Measurements from ENCODE around the gene NRXN3. TPM values are rescaled to one million over a fixed set of nuclear protein-coding genes. Genes with fewer than 3 reads are reported as not detected.
"Not testable (repeated sequence)": the region's sequence is repeated elsewhere in the genome, so short reads cannot be mapped to it uniquely, and the experiment has no call there.

NRXN3 gene
- total and polyA plus RNA-seq, 2 experiments from 2014 or later, result 0.08 to 0.11 TPM

GRCh38 chr14:78432046-78432445, 261.9 kb downstream of the NRXN3 start:
- no peak overlapping the region for H2AFZ ChIP-seq
- no peaks in the 10 kb centered on the region for H3K36me3 ChIP-seq (ENCODE audit: low read depth)
- in situ Hi-C loops (cut with MboI), result no loop called here
- H3K9ac ChIP-seq, result no peak overlapping the region
- WGBS, 2 experiments (ENCODE audit: low coverage in 1 of 2, low lambda C conversion rate in 2 of 2, missing lambda C conversion rate in 2 of 2), result 0% methylated on average over 1 of the region's 1 CpG
- no peaks in the 10 kb centered on the region for H3K9me3 ChIP-seq (ENCODE audit: low read depth)
- H3K27ac ChIP-seq, result no peak overlapping the region
- no peaks in the 10 kb centered on the region for H3K79me2 ChIP-seq (ENCODE audit: insufficient read depth)
- H4K20me1 ChIP-seq (ENCODE audit: insufficient read depth), result no peaks in the 10 kb centered on the region
- H3K4me3 ChIP-seq, result no peak overlapping the region
- DNase-seq, result no peak
- H3K4me1 ChIP-seq (ENCODE audit: insufficient read depth), result no peaks in the 10 kb centered on the region
- no peaks in the 10 kb centered on the region for H3K9me2 ChIP-seq (ENCODE audit: insufficient read depth)
- no peak for TF ChIP-seq EZH2phosphoT487 (IDR thresholded peaks at IDR 0.05; ENCODE audit: insufficient read depth, low read depth)
- no peak for TF ChIP-seq EZH2 (IDR thresholded peaks at IDR 0.05; ENCODE audit: insufficient read depth, poor library complexity, severe bottlenecking)
- H3F3A ChIP-seq (ENCODE audit: insufficient read depth), result no peaks in the 10 kb centered on the region
- no peaks in the 10 kb centered on the region for H3K27me3 ChIP-seq (replicated peaks; ENCODE audit: insufficient read depth)
- no peak overlapping the region for H3K4me2 ChIP-seq (ENCODE audit: unreplicated experiment)

- H3K4me3 ChIP-seq; H3K4me1 ChIP-seq (ENCODE audit: insufficient read depth); H3K9me3 ChIP-seq (ENCODE audit: low read depth); H3K4me2 ChIP-seq (ENCODE audit: unreplicated experiment); H3K9me2 ChIP-seq (ENCODE audit: insufficient read depth); DNase-seq; H3F3A ChIP-seq (ENCODE audit: insufficient read depth); H3K9ac ChIP-seq; H3K36me3 ChIP-seq (ENCODE audit: low read depth); H4K20me1 ChIP-seq (ENCODE audit: insufficient read depth); H3K27me3 ChIP-seq (replicated peaks; ENCODE audit: insufficient read depth); H3K27ac ChIP-seq; in situ Hi-C loops (cut with MboI); H2AFZ ChIP-seq; H3K79me2 ChIP-seq (ENCODE audit: insufficient read depth): not testable (repeated sequence)
- 37 to 45% methylated on average over 3 of the region's 3 CpGs for WGBS, 2 experiments (ENCODE audit: low coverage in 1 of 2, low lambda C conversion rate in 2 of 2, missing lambda C conversion rate in 2 of 2)
These were observed 267.3 kb downstream of the NRXN3 start for GRCh38 chr14:78437448-78437847.

GRCh38 chr14:78440356-78440894, 270.3 kb downstream of the NRXN3 start:
- Histone ChIP-seq H4K20me1 (ENCODE audit: insufficient read depth) (no peaks in the 10 kb centered on the region), H3K4me2 (ENCODE audit: unreplicated experiment) (no peak overlapping the region), H3K79me2 (ENCODE audit: insufficient read depth) (no peaks in the 10 kb centered on the region), H3K4me3 (no peak overlapping the region), H3K27me3 (replicated peaks; ENCODE audit: insufficient read depth) (no peaks in the 10 kb centered on the region), H3K9me3 (ENCODE audit: low read depth) (no peaks in the 10 kb centered on the region), H3K9me2 (ENCODE audit: insufficient read depth) (no peaks in the 10 kb centered on the region), H3K36me3 (ENCODE audit: low read depth) (no peaks in the 10 kb centered on the region), H3F3A (ENCODE audit: insufficient read depth) (no peaks in the 10 kb centered on the region), H3K4me1 (ENCODE audit: insufficient read depth) (no peaks in the 10 kb centered on the region), H3K27ac (no peak overlapping the region), H2AFZ (no peak overlapping the region), H3K9ac (no peak overlapping the region)
- TF ChIP-seq EZH2phosphoT487 (IDR thresholded peaks at IDR 0.05; ENCODE audit: insufficient read depth, low read depth) (no peak), EZH2 (IDR thresholded peaks at IDR 0.05; ENCODE audit: insufficient read depth, poor library complexity, severe bottlenecking) (no peak)
- WGBS, 2 experiments (ENCODE audit: low coverage in 1 of 2, low lambda C conversion rate in 2 of 2, missing lambda C conversion rate in 2 of 2), result 5 to 6% methylated on average over 7 of the region's 7 CpGs
- in situ Hi-C loops (cut with MboI), result no loop called here
- DNase-seq, result no peak

- no peaks in the 10 kb centered on the region for H3F3A ChIP-seq (ENCODE audit: insufficient read depth)
- no peaks in the 10 kb centered on the region for H3K4me1 ChIP-seq (ENCODE audit: insufficient read depth)
- no peaks in the 10 kb centered on the region for H3K27me3 ChIP-seq (replicated peaks; ENCODE audit: insufficient read depth)
- H2AFZ ChIP-seq, result no peak overlapping the region
- H3K36me3 ChIP-seq (ENCODE audit: low read depth), result no peaks in the 10 kb centered on the region
- no peaks in the 10 kb centered on the region for H4K20me1 ChIP-seq (ENCODE audit: insufficient read depth)
- H3K4me2 ChIP-seq (ENCODE audit: unreplicated experiment), result no peak overlapping the region
- H3K9me2 ChIP-seq (ENCODE audit: insufficient read depth), result no peaks in the 10 kb centered on the region
- no peaks in the 10 kb centered on the region for H3K9me3 ChIP-seq (ENCODE audit: low read depth)
- in situ Hi-C loops (cut with MboI), result no loop called here
- H3K9ac ChIP-seq, result no peak overlapping the region
- no peaks in the 10 kb centered on the region for H3K79me2 ChIP-seq (ENCODE audit: insufficient read depth)
- no peak for DNase-seq
- TF ChIP-seq EZH2 (IDR thresholded peaks at IDR 0.05; ENCODE audit: insufficient read depth, poor library complexity, severe bottlenecking), result no peak
- TF ChIP-seq EZH2phosphoT487 (IDR thresholded peaks at IDR 0.05; ENCODE audit: insufficient read depth, low read depth), result no peak
- no peak overlapping the region for H3K27ac ChIP-seq
- H3K4me3 ChIP-seq, result no peak overlapping the region
These were observed 273.7 kb downstream of the NRXN3 start for GRCh38 chr14:78443834-78444233.

- no peaks in the 10 kb centered on the region for H3K4me1 ChIP-seq (ENCODE audit: insufficient read depth)
- no peaks in the 10 kb centered on the region for H4K20me1 ChIP-seq (ENCODE audit: insufficient read depth)
- no peak overlapping the region for H3K4me3 ChIP-seq
- H3K27ac ChIP-seq, result no peak overlapping the region
- H3F3A ChIP-seq (ENCODE audit: insufficient read depth), result no peaks in the 10 kb centered on the region
- no peaks in the 10 kb centered on the region for H3K27me3 ChIP-seq (replicated peaks; ENCODE audit: insufficient read depth)
- no peaks in the 10 kb centered on the region for H3K9me2 ChIP-seq (ENCODE audit: insufficient read depth)
- TF ChIP-seq EZH2 (IDR thresholded peaks at IDR 0.05; ENCODE audit: insufficient read depth, poor library complexity, severe bottlenecking) (no peak), EZH2phosphoT487 (IDR thresholded peaks at IDR 0.05; ENCODE audit: insufficient read depth, low read depth) (no peak)
- no peak overlapping the region for H3K4me2 ChIP-seq (ENCODE audit: unreplicated experiment)
- no peaks in the 10 kb centered on the region for H3K36me3 ChIP-seq (ENCODE audit: low read depth)
- 19 to 39% methylated on average over 3 of the region's 3 CpGs for WGBS, 2 experiments (ENCODE audit: low coverage in 1 of 2, low lambda C conversion rate in 2 of 2, missing lambda C conversion rate in 2 of 2)
- in situ Hi-C loops (cut with MboI), result no loop called here
- H2AFZ ChIP-seq, result no peak overlapping the region
- DNase-seq, result no peak
- no peak overlapping the region for H3K9ac ChIP-seq
- no peaks in the 10 kb centered on the region for H3K79me2 ChIP-seq (ENCODE audit: insufficient read depth)
- H3K9me3 ChIP-seq (ENCODE audit: low read depth), result no peaks in the 10 kb centered on the region
These were observed 275.1 kb downstream of the NRXN3 start for GRCh38 chr14:78445275-78445674.
